H1 (cell line): ENCODE measurements around the gene JMJD1C.

Experiments
- CREB1 ChIP-seq: IDR thresholded peaks from 2 replicates; pipeline ENCODE4 v1.6.1; 2012; ENCODE audit warnings: inconsistent platforms
- EP300 ChIP-seq, 2 experiments: IDR thresholded peaks; 1 replicate in 1 of 2; 2 replicates in 1 of 2; pipeline ENCODE4 v1.6.1; 2011 to 2012; ENCODE audit warnings: low read depth in 2 of 2, low read length in 2 of 2, mild to moderate bottlenecking in 2 of 2, borderline replicate concordance in 1 of 2, inconsistent platforms in 1 of 2, moderate library complexity in 1 of 2
- POLR2A ChIP-seq, 2 experiments: IDR thresholded peaks; 1 replicate in 1 of 2; 2 replicates in 1 of 2; pipeline ENCODE4 v1.6.1; 2011; ENCODE audit warnings: low read depth in 2 of 2, low read length in 2 of 2, mild to moderate bottlenecking in 2 of 2; ENCODE audit errors: control extremely low read depth in 1 of 2
- POLR2AphosphoS5 ChIP-seq: IDR thresholded peaks from 2 replicates; pipeline ENCODE4 v1.6.1; 2011; ENCODE audit warnings: low read depth, low read length
- RAD21 ChIP-seq, 2 experiments: IDR thresholded peaks in 1 of 2; conservative IDR thresholded peaks in 1 of 2; 2 replicates each; pipeline ENCODE4 v1.6.1; 2011; ENCODE audit warnings: low read depth in 2 of 2, low read length in 2 of 2, improper control_type of control experiment in 1 of 2, inconsistent platforms in 1 of 2, mild to moderate bottlenecking in 1 of 2, moderate library complexity in 1 of 2
- SP4 ChIP-seq: IDR thresholded peaks from 2 replicates; pipeline ENCODE4 v1.6.1; 2012; ENCODE audit warnings: low read length, inconsistent platforms
- SUZ12 ChIP-seq: fragments of 200-600 bp; sonication (generic); IDR thresholded peaks from 2 replicates; pipeline ENCODE4 v1.6.1; 2012; ENCODE audit warnings: mild to moderate bottlenecking, inconsistent platforms, low read length, moderate library complexity, mixed read lengths
- TF ChIP-seq, protein P1 (sequence below), 3 experiments: IDR thresholded peaks; 1 replicate in 2 of 3; 2 replicates in 1 of 3; pipeline versions ENCODE4 v1.5.1 to v1.6.1; 2011; ENCODE audit warnings: low read length in 3 of 3, mild to moderate bottlenecking in 3 of 3, inconsistent platforms in 2 of 3, low read depth in 1 of 3, moderate library complexity in 1 of 3; ENCODE audit not compliant: insufficient read depth in 1 of 3; ENCODE audit errors: control extremely low read depth in 1 of 3
- TF ChIP-seq, protein P2 (sequence below): IDR thresholded peaks from 2 replicates; pipeline ENCODE4 v1.6.1; 2012; ENCODE audit warnings: inconsistent platforms

DNA sequence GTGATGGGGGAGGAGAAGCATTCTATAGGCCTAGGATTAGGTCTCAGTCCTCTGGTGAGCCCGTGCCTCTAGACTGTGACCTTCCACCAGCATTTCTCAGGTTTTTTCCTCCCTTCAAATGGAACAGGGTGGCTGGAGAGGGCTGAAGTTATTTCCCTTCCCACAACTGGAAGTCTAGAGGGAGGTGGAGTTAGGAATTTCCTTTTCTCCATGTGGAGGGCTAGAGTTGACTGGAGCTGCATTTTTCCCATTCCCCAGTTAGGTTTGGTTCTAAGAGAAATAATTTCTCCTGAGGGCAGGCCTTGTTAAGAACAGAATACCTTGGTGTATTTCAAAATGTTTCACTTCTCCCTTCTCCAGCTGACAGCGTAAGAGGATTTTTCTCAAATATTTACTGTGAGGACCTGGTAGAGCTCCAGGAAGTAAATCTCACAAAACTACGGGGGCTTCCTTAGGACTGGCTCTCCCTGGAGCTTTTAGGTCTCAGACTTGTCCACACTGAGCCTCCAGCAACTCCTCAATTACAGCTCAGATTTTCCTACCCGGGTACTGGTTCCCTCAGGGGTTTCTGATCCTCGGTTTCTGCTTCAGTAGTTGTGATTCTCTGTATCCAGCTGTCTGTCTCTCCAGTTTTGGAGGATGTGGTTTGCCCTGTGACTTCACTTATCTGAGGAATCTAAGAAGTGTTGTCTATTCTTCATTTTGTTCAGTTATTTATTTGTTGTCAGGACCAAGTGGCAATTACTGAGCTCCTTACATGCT, 49.4 kb upstream of the JMJD1C start:
- peak in 1 of 2 experiments; percentile 28; a peak in 1 of 3 replicates for TF ChIP-seq POLR2A (IDR thresholded peaks at IDR 0.05; ENCODE audit: control extremely low read depth in 1 of 2, low read depth in 2 of 2, low read length in 2 of 2)
- TF ChIP-seq RAD21 (IDR thresholded peaks at IDR 0.05 in 1 of 2, conservative IDR thresholded peaks at IDR 0.05 in 1 of 2; ENCODE audit: low read depth in 2 of 2, low read length in 2 of 2): 0 out of 4 replicates have a peak, but pooled peaks of 1 of the 2 experiments have one; percentile 13
- TF ChIP-seq SUZ12: no peak
- no peak for TF ChIP-seq POLR2AphosphoS5
- TF ChIP-seq EP300 (IDR thresholded peaks at IDR 0.05; ENCODE audit: borderline replicate concordance in 1 of 2, low read depth in 2 of 2, low read length in 2 of 2): no peak
- TF ChIP-seq, protein P1, sequence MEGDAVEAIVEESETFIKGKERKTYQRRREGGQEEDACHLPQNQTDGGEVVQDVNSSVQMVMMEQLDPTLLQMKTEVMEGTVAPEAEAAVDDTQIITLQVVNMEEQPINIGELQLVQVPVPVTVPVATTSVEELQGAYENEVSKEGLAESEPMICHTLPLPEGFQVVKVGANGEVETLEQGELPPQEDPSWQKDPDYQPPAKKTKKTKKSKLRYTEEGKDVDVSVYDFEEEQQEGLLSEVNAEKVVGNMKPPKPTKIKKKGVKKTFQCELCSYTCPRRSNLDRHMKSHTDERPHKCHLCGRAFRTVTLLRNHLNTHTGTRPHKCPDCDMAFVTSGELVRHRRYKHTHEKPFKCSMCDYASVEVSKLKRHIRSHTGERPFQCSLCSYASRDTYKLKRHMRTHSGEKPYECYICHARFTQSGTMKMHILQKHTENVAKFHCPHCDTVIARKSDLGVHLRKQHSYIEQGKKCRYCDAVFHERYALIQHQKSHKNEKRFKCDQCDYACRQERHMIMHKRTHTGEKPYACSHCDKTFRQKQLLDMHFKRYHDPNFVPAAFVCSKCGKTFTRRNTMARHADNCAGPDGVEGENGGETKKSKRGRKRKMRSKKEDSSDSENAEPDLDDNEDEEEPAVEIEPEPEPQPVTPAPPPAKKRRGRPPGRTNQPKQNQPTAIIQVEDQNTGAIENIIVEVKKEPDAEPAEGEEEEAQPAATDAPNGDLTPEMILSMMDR (IDR thresholded peaks at IDR 0.05; ENCODE audit: control extremely low read depth in 1 of 3, insufficient read depth in 1 of 3, low read depth in 1 of 3, low read length in 3 of 3): no peak
- no peak for TF ChIP-seq SP4
- no peak for TF ChIP-seq CREB1
- TF ChIP-seq, protein P2, sequence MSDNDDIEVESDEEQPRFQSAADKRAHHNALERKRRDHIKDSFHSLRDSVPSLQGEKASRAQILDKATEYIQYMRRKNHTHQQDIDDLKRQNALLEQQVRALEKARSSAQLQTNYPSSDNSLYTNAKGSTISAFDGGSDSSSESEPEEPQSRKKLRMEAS: peak; percentile 24; the same call in 1 of the 2 replicates
